Duodenal mucosa (tissue), 2 donors: Measurements from ENCODE around the gene OTX2.

Source experiments
- H3K27ac ChIP-seq: one replicate; pipeline ENCODE4 v1.7.0; 2013; ENCODE audit warnings: low read depth, low read length
- H3K27me3 ChIP-seq, 2 donors: one replicate each; pipeline ENCODE4 v1.7.0; 2013; ENCODE audit warnings: low read length in 2 of 2, control low read depth in 1 of 2; ENCODE audit not compliant: insufficient read depth in 2 of 2, control insufficient read depth in 1 of 2
- H3K36me3 ChIP-seq, 2 donors: one replicate each; pipeline ENCODE4 v1.7.0; 2013; ENCODE audit warnings: low read length in 2 of 2, control low read depth in 1 of 2; ENCODE audit not compliant: insufficient read depth in 2 of 2, control insufficient read depth in 1 of 2
- H3K4me1 ChIP-seq, 2 donors: one replicate each; pipeline ENCODE4 v1.7.0; 2013; ENCODE audit warnings: low read length in 2 of 2, control low read depth in 1 of 2; ENCODE audit not compliant: insufficient read depth in 2 of 2, control insufficient read depth in 1 of 2
- H3K4me3 ChIP-seq, 2 donors: one replicate each; pipeline ENCODE4 v1.7.0; 2013; ENCODE audit warnings: low read length in 2 of 2, low read depth in 1 of 2
- H3K9ac ChIP-seq, 2 donors: one replicate each; pipeline ENCODE4 v1.7.0; 2013; ENCODE audit warnings: low read length in 2 of 2, low read depth in 1 of 2
- H3K9me3 ChIP-seq, 2 donors: one replicate each; pipeline ENCODE4 v1.7.0; 2013; ENCODE audit warnings: low read length in 2 of 2, control low read depth in 1 of 2; ENCODE audit not compliant: control insufficient read depth in 1 of 2

Gene OTX2

GRCh38 chr14:56805992-56806727 lies 4.1 kb downstream of the OTX2 start:
- H3K27me3 ChIP-seq = peaks cover 93 to 97% of the 10 kb centered on the region in 2 donors
- H3K9ac ChIP-seq = no peak overlapping the region
- no peaks in the 10 kb centered on the region for H3K4me1 ChIP-seq
- no peaks in the 10 kb centered on the region for H3K9me3 ChIP-seq
- no peak overlapping the region for H3K27ac ChIP-seq
- H3K36me3 ChIP-seq = no peaks in the 10 kb centered on the region
- H3K4me3 ChIP-seq = no peak overlapping the region

GRCh38 chr14:56805201-56805991 lies 4.9 kb downstream of the OTX2 start:
- H3K9ac ChIP-seq = no peak overlapping the region
- H3K4me1 ChIP-seq = no peaks in the 10 kb centered on the region
- H3K27me3 ChIP-seq = peaks cover 91 to 97% of the 10 kb centered on the region in 2 donors
- no peak overlapping the region for H3K27ac ChIP-seq
- H3K4me3 ChIP-seq = no peak overlapping the region
- H3K9me3 ChIP-seq = no peaks in the 10 kb centered on the region
- H3K36me3 ChIP-seq = no peaks in the 10 kb centered on the region

GRCh38 chr14:56803816-56804535 lies 6.3 kb downstream of the OTX2 start:
- H3K27ac ChIP-seq = no peak overlapping the region
- no peaks in the 10 kb centered on the region for H3K9me3 ChIP-seq
- H3K9ac ChIP-seq = no peak overlapping the region
- no peaks in the 10 kb centered on the region for H3K36me3 ChIP-seq
- H3K27me3 ChIP-seq = peaks cover 87 to 97% of the 10 kb centered on the region in 2 donors
- H3K4me3 ChIP-seq = no peak overlapping the region
- no peaks in the 10 kb centered on the region for H3K4me1 ChIP-seq

DNA sequence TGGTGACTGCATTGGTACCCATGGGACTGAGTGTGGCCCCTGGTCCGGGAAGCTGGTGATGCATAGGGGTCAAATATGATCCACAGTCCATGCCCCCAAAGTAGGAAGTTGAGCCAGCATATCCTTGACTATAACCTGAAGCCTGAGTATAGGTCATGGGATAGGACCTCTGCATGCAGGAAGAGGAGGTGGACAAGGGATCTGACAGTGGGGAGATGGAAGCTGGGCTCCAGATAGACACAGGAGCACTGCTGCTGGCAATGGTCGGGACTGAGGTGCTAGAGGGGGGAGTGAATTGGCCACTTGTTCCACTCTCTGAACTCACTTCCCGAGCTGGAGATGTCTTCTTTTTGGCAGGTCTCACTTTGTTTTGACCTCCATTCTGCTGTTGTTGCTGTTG lies 8.4 kb downstream of the OTX2 start:
- peaks cover 90 to 99% of the 10 kb centered on the region in 2 donors for H3K27me3 ChIP-seq
- peaks cover 4 to 6% of the 10 kb centered on the region in 2 donors for H3K4me1 ChIP-seq
- H3K9ac ChIP-seq = no peak overlapping the region
- no peak overlapping the region for H3K27ac ChIP-seq
- H3K9me3 ChIP-seq = no peaks in the 10 kb centered on the region
- H3K36me3 ChIP-seq = no peaks in the 10 kb centered on the region
- no peak overlapping the region for H3K4me3 ChIP-seq

DNA sequence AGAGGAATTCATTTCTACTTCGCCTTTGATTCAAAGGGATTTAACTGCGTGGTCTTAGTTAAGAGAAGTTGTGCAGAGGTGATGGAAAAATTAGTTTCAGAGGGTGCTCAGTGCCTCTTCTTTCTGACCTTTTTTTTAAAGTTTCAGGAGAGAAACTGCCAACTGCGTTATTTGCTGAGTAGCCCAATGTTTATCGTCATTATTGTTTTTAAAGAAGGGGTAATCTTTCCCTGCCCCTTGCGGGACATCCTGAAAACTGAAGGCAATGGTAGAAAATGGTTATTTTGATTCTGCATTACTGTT lies 11.0 kb downstream of the OTX2 start:
- Histone ChIP-seq H3K9ac (no peak overlapping the region), H3K27me3 (peaks cover 92 to 99% of the 10 kb centered on the region in 2 donors), H3K4me1 (peaks cover 4 to 8% of the 10 kb centered on the region in 2 donors), H3K9me3 (no peaks in the 10 kb centered on the region), H3K27ac (no peak overlapping the region), H3K36me3 (no peaks in the 10 kb centered on the region), H3K4me3 (no peak overlapping the region)

DNA sequence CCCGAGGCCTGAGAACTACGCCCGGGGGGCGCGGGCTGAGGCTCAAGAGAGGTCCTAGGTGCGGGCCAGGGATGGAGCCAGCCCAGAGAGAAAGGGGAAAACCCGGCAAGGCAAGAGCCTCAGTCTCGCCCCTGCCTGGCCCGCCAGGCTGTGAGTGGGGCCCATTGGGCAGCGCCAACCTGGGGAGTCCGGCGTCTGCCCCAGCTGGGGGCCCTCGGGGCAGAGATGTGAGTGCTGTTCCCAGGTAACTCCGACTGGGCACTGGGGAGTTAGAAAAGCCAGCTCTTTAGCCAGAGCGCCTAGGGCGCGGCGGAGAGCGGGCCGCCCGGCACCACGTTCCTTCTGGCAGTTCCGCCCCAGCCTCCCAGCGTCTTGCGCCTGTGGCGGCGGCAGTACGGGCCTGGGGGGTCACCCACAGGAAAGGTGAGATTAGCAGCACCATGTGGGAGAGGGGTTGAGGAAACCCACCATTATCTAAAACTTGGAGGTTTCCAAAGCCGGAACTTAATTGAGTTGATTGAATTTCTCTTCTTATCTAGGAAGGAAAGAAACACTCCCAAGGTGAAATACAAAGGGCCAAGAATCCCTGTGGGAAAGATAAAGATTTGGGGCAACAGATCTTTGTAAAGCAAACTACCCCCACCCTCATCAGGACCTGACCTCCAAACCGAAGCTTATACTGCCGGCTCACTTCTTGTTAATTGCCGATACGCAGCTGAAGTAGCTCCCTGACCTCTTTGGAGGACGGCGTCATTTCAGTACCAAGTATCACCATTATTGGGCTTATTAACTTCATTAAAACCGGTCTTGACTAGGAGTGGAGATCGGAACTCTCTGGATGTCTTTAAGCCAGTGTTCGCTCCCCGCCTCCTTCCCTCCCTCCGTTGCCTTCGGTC lies 11.6 kb downstream of the OTX2 start:
- no peak overlapping the region for H3K27ac ChIP-seq
- no peaks in the 10 kb centered on the region for H3K36me3 ChIP-seq
- H3K9ac ChIP-seq = no peak overlapping the region
- no peak overlapping the region for H3K4me3 ChIP-seq
- no peaks in the 10 kb centered on the region for H3K9me3 ChIP-seq
- peaks cover 92 to 99% of the 10 kb centered on the region in 2 donors for H3K27me3 ChIP-seq
- H3K4me1 ChIP-seq = peaks cover 4 to 8% of the 10 kb centered on the region in 2 donors

DNA sequence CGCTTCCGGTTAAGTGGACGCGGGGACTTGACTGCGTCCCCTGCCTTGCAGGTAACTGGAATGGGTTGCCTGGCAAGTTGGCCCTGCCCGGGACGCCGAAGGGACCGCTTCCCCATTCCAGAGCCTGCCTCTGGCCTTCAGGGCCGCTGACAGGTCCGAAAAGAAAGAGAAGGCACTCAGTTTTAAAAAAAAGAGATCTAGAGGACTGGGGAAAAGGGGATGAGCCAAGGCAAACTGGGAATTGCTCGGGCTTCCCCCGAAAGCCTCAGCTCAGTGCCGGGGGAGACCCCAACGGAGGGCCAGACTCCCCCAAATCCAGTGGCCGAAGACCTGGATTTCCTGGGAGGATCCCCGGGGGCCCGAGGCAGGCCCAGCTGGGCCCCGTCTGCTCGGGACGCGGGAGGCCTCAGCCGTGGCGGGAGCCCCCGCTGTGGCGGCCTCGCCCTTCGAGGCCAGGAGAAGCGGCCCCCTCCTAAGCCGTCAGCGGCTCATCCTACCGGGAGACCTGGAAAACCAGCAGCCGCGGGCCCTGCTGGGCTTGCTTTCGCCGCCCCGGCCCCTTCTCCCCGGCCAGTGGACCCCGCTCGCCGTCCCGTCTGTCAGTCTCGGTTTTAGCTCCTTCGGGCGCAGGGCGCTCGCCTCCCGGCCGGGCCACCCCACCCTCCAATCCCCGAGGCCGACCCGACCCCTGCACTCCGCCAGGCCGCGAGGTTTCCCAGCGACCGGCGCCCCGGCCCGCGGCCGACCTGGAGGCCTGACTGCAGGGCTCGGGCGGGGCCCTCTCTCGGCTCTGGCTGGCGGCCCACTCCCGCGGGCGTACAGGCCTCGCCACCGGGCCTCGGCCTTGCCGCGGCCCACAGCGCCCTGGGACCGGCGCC lies 12.5 kb downstream of the OTX2 start:
- no peak overlapping the region for H3K27ac ChIP-seq
- no peak overlapping the region for H3K9ac ChIP-seq
- H3K4me1 ChIP-seq = peaks cover 4 to 8% of the 10 kb centered on the region in 2 donors
- H3K4me3 ChIP-seq = peak overlapping the region; percentile 8 to 21
- peaks cover 93 to 99% of the 10 kb centered on the region in 2 donors for H3K27me3 ChIP-seq
- no peaks in the 10 kb centered on the region for H3K36me3 ChIP-seq
- H3K9me3 ChIP-seq = no peaks in the 10 kb centered on the region

GRCh38 chr14:56797003-56797568 lies 13.2 kb downstream of the OTX2 start:
- Histone ChIP-seq H3K36me3 (no peaks in the 10 kb centered on the region), H3K27me3 (peaks cover 88 to 92% of the 10 kb centered on the region in 2 donors), H3K27ac (no peak overlapping the region), H3K9ac (no peak overlapping the region), H3K9me3 (no peaks in the 10 kb centered on the region), H3K4me3 (peak overlapping the region in 1 of 2 donors; percentile 21), H3K4me1 (peaks cover 4 to 8% of the 10 kb centered on the region in 2 donors)

GRCh38 chr14:56796259-56796658 lies 14.0 kb downstream of the OTX2 start:
- H3K4me3 ChIP-seq = no peak overlapping the region
- H3K9me3 ChIP-seq = no peaks in the 10 kb centered on the region
- peaks cover 4 to 8% of the 10 kb centered on the region in 2 donors for H3K4me1 ChIP-seq
- no peak overlapping the region for H3K9ac ChIP-seq
- no peak overlapping the region for H3K27ac ChIP-seq
- peaks cover 79 to 91% of the 10 kb centered on the region in 2 donors for H3K27me3 ChIP-seq
- no peaks in the 10 kb centered on the region for H3K36me3 ChIP-seq
